ENCODE data around the gene KCTD8.
"Not testable (repeated sequence)": the region's sequence is repeated elsewhere in the genome, so short reads cannot be mapped to it uniquely, and the experiment has no call there.

KCTD8 gene

GRCh38 chr4:44221407-44221806 lies 227.2 kb downstream of the KCTD8 start:
- no peak for TF ChIP-seq CTCF (IDR thresholded peaks at IDR 0.05; ENCODE audit: low read depth, low read length)
- no peak overlapping the region for H3K4me3 ChIP-seq (ENCODE audit: low read depth, low read length)

DNA sequence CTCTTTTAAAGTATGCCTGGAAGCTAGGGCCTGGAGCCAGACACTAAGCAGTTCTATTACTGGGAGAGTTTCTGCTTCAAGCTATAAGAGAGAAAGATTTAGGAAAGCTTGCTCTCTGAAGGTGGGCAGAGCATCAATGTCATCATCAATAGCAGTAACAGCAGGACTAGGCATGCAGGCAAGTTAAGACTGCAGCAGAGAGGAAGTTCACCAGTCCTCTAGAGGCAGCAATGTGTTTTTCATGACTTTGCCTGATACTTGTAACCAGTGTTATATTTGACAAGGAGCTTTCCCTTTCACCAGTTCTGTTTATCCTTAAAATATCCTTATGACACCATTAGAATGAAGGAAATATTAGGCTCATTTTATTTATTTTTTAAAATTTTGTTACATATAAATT lies 237.9 kb downstream of the KCTD8 start:
- no peak overlapping the region for H3K4me3 ChIP-seq (ENCODE audit: low read depth, low read length)
- TF ChIP-seq CTCF (IDR thresholded peaks at IDR 0.05; ENCODE audit: low read depth, low read length): no peak

GRCh38 chr4:44196796-44197195 lies 251.8 kb downstream of the KCTD8 start:
- H3K4me3 ChIP-seq (ENCODE audit: low read depth, low read length): no peak overlapping the region
- TF ChIP-seq CTCF (IDR thresholded peaks at IDR 0.05; ENCODE audit: low read depth, low read length): no peak

- no peak overlapping the region for H3K4me3 ChIP-seq (ENCODE audit: low read depth, low read length)
- TF ChIP-seq CTCF (IDR thresholded peaks at IDR 0.05; ENCODE audit: low read depth, low read length): no peak
Measured at GRCh38 chr4:44194365-44194764, 254.2 kb downstream of the KCTD8 start.

- TF ChIP-seq CTCF (IDR thresholded peaks at IDR 0.05; ENCODE audit: low read depth, low read length): no peak
Measured at GRCh38 chr4:44186850-44187246, 261.8 kb downstream of the KCTD8 start.

GRCh38 chr4:44186096-44186849 lies 262.3 kb downstream of the KCTD8 start:
- no peak for TF ChIP-seq CTCF (IDR thresholded peaks at IDR 0.05; ENCODE audit: low read depth, low read length)

More at GRCh38 chr4:44186850-44187246, 261.8 kb downstream of the KCTD8 start:
- H3K4me3 ChIP-seq (ENCODE audit: low read depth, low read length): no peak overlapping the region

GRCh38 chr4:44181491-44182349 lies 266.9 kb downstream of the KCTD8 start:
- not testable (repeated sequence) for H3K4me3 ChIP-seq (ENCODE audit: low read depth, low read length)

More at GRCh38 chr4:44186096-44186849, 262.3 kb downstream of the KCTD8 start:
- H3K4me3 ChIP-seq (ENCODE audit: low read depth, low read length): no peak overlapping the region

GRCh38 chr4:44167766-44168165 lies 280.8 kb downstream of the KCTD8 start:
- H3K4me3 ChIP-seq (ENCODE audit: low read depth, low read length): not testable (repeated sequence)

Data from WI38 (cell line).